ENCODE results near the gene FAM53B.

The FAM53B gene

DNA sequence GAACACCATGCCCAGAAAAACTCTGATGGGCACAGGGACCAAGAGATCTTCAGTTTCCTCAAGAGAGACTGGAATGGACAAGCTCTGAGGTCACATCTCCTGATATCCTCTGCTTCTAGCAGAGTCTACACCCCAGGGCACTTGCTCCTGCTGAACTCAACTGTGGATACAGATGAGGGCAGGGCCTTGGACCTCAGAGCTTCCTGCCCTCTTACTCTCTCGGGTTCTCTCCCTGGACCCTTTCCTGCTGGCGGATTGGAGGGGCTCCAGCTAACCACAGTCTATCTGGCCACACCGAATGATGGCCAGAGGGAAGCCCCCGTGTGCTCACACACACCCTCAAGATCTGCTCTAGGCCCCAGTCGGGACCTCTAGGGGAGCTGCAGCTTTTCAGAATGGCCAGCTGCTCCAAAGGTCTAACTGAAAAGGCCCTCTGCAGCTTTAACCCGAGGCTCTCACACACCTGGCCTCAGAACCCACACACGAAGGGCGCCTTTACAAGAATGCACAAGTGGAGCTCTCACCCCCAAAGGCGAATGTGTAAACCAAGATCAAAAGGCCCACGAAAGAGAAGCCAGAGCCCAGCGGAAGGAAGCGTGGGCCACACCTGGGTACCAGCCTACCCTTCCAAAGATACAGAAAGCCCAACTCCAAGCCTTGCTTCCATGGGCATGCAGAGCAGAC, 65.5 kb downstream of the FAM53B start:
- H4K91ac ChIP-seq (ENCODE audit: low read depth, low read length) = no peak overlapping the region
- peaks cover 10 to 18% of the 10 kb centered on the region in 2 experiments for H3K36me3 ChIP-seq (ENCODE audit: control insufficient read depth in 1 of 2, insufficient read depth in 2 of 2, low read length in 2 of 2)
- no peak overlapping the region for H3K4me2 ChIP-seq (ENCODE audit: low read length)
- no peaks in the 10 kb centered on the region for H3K79me2 ChIP-seq (ENCODE audit: control insufficient read depth, insufficient read depth, low read length, poor library complexity)
- H3K27ac ChIP-seq (ENCODE audit: low read depth, low read length) = no peak overlapping the region
- DNase-seq = no peak
- H3K9me3 ChIP-seq (ENCODE audit: insufficient read depth, low read depth, low read length) = no peaks in the 10 kb centered on the region
- H3K23ac ChIP-seq (ENCODE audit: low read length) = no peak overlapping the region
- H3K14ac ChIP-seq (ENCODE audit: low read length) = no peak overlapping the region
- no peak overlapping the region for H3K4me3 ChIP-seq (ENCODE audit: low read depth, low read length)
- H3K9ac ChIP-seq (ENCODE audit: low read length) = no peak overlapping the region
- H4K8ac ChIP-seq (ENCODE audit: low read depth, low read length) = no peak overlapping the region
- WGBS (ENCODE audit: extremely low coverage, insufficient coverage, insufficient read length) = no CpG with 5 or more reads among the region's 12 CpGs
- H3K79me1 ChIP-seq (ENCODE audit: low read length) = no peaks in the 10 kb centered on the region
- no peak overlapping the region for H2AK5ac ChIP-seq (ENCODE audit: low read length)
- H3K4ac ChIP-seq (ENCODE audit: low read depth, low read length) = no peak overlapping the region
- H2AFZ ChIP-seq (ENCODE audit: insufficient read depth, low read length, poor library complexity) = no peak overlapping the region
- no peaks in the 10 kb centered on the region for H3K27me3 ChIP-seq (ENCODE audit: insufficient read depth, low read length)
- no peak overlapping the region for H4K12ac ChIP-seq (ENCODE audit: low read depth, low read length)
- no peak overlapping the region for H3K18ac ChIP-seq (ENCODE audit: low read length)
- no peak overlapping the region for H2BK12ac ChIP-seq (ENCODE audit: low read length)
- H3K4me1 ChIP-seq (ENCODE audit: control insufficient read depth in 1 of 2, insufficient read depth in 2 of 2, low read length in 2 of 2) = peaks cover 11 to 15% of the 10 kb centered on the region in 2 experiments
- H2BK5ac ChIP-seq (ENCODE audit: low read depth, low read length, poor library complexity) = no peak overlapping the region
- no peak overlapping the region for H2BK120ac ChIP-seq (ENCODE audit: insufficient read depth, low read length, poor library complexity)

GRCh38 chr10:124677749-124678556, 66.2 kb downstream of the FAM53B start:
- WGBS (ENCODE audit: extremely low coverage, insufficient coverage, insufficient read length) = no CpG with 5 or more reads among the region's 10 CpGs
- no peak overlapping the region for H3K4ac ChIP-seq (ENCODE audit: low read depth, low read length)

DNA sequence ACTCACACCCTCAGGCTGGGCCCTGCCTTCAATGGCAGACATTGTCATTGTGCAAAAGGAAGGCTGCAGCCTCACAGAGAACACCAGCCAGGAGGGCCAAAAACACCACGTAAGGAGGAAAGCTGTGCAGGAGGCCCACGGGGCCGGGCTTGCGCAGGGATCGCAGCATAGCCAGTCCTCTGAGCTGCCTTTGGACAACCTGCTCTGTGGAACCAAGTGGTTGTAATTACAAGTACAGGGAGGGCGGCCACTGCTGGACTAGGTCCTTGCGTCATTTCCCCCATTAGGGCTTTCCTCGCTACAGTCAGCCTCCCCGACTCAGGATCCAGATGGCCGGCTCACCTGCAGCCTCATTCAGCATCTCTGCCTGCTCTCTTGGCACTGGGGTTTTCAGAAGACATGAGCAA, 66.9 kb downstream of the FAM53B start:
- Histone ChIP-seq H2AFZ (ENCODE audit: insufficient read depth, low read length, poor library complexity) (no peak overlapping the region), H3K9ac (ENCODE audit: low read length) (no peak overlapping the region), H4K8ac (ENCODE audit: low read depth, low read length) (no peak overlapping the region), H4K91ac (ENCODE audit: low read depth, low read length) (no peak overlapping the region), H3K4me1 (ENCODE audit: control insufficient read depth in 1 of 2, insufficient read depth in 2 of 2, low read length in 2 of 2) (peaks cover 11 to 15% of the 10 kb centered on the region in 2 experiments), H2BK5ac (ENCODE audit: low read depth, low read length, poor library complexity) (no peak overlapping the region), H3K4me2 (ENCODE audit: low read length) (no peak overlapping the region), H3K18ac (ENCODE audit: low read length) (no peak overlapping the region), H2BK12ac (ENCODE audit: low read length) (no peak overlapping the region), H3K27ac (ENCODE audit: low read depth, low read length) (no peak overlapping the region), H2BK120ac (ENCODE audit: insufficient read depth, low read length, poor library complexity) (no peak overlapping the region), H3K23ac (ENCODE audit: low read length) (no peak overlapping the region), H3K79me2 (ENCODE audit: control insufficient read depth, insufficient read depth, low read length, poor library complexity) (no peaks in the 10 kb centered on the region), H4K12ac (ENCODE audit: low read depth, low read length) (no peak overlapping the region), H3K4me3 (ENCODE audit: low read depth, low read length) (no peak overlapping the region), H3K79me1 (ENCODE audit: low read length) (no peaks in the 10 kb centered on the region), H3K36me3 (ENCODE audit: control insufficient read depth in 1 of 2, insufficient read depth in 2 of 2, low read length in 2 of 2) (peaks cover 9 to 18% of the 10 kb centered on the region in 2 experiments), H3K14ac (ENCODE audit: low read length) (no peak overlapping the region), H3K4ac (ENCODE audit: low read depth, low read length) (no peak overlapping the region), H2AK5ac (ENCODE audit: low read length) (no peak overlapping the region), H3K27me3 (ENCODE audit: insufficient read depth, low read length) (no peaks in the 10 kb centered on the region), H3K9me3 (ENCODE audit: insufficient read depth, low read depth, low read length) (no peaks in the 10 kb centered on the region)
- DNase-seq = no peak
- WGBS (ENCODE audit: extremely low coverage, insufficient coverage, insufficient read length) = no CpG with 5 or more reads among the region's 10 CpGs

More at GRCh38 chr10:124677749-124678556, 66.2 kb downstream of the FAM53B start:
- Histone ChIP-seq H3K79me2 (ENCODE audit: control insufficient read depth, insufficient read depth, low read length, poor library complexity) (no peaks in the 10 kb centered on the region), H3K9ac (ENCODE audit: low read length) (no peak overlapping the region), H3K18ac (ENCODE audit: low read length) (no peak overlapping the region), H3K4me1 (ENCODE audit: control insufficient read depth in 1 of 2, insufficient read depth in 2 of 2, low read length in 2 of 2) (peaks cover 11 to 15% of the 10 kb centered on the region in 2 experiments), H3K4me3 (ENCODE audit: low read depth, low read length) (no peak overlapping the region), H4K8ac (ENCODE audit: low read depth, low read length) (no peak overlapping the region), H2BK5ac (ENCODE audit: low read depth, low read length, poor library complexity) (no peak overlapping the region), H3K4me2 (ENCODE audit: low read length) (no peak overlapping the region), H3K23ac (ENCODE audit: low read length) (no peak overlapping the region), H3K27me3 (ENCODE audit: insufficient read depth, low read length) (no peaks in the 10 kb centered on the region), H2AK5ac (ENCODE audit: low read length) (no peak overlapping the region), H3K27ac (ENCODE audit: low read depth, low read length) (no peak overlapping the region), H2AFZ (ENCODE audit: insufficient read depth, low read length, poor library complexity) (no peak overlapping the region), H3K36me3 (ENCODE audit: control insufficient read depth in 1 of 2, insufficient read depth in 2 of 2, low read length in 2 of 2) (peaks cover 9 to 18% of the 10 kb centered on the region in 2 experiments), H2BK120ac (ENCODE audit: insufficient read depth, low read length, poor library complexity) (no peak overlapping the region), H3K14ac (ENCODE audit: low read length) (no peak overlapping the region), H3K9me3 (ENCODE audit: insufficient read depth, low read depth, low read length) (no peaks in the 10 kb centered on the region), H4K12ac (ENCODE audit: low read depth, low read length) (no peak overlapping the region), H3K79me1 (ENCODE audit: low read length) (no peaks in the 10 kb centered on the region), H2BK12ac (ENCODE audit: low read length) (no peak overlapping the region), H4K91ac (ENCODE audit: low read depth, low read length) (no peak overlapping the region)
- DNase-seq = no peak

- Histone ChIP-seq H2AK5ac (ENCODE audit: low read length) (no peak overlapping the region), H2BK120ac (ENCODE audit: insufficient read depth, low read length, poor library complexity) (no peak overlapping the region), H3K4me1 (ENCODE audit: control insufficient read depth in 1 of 2, insufficient read depth in 2 of 2, low read length in 2 of 2) (peaks cover 11 to 19% of the 10 kb centered on the region in 2 experiments), H2BK12ac (ENCODE audit: low read length) (no peak overlapping the region), H3K18ac (ENCODE audit: low read length) (peak overlapping the region; percentile 33), H3K14ac (ENCODE audit: low read length) (no peak overlapping the region), H3K4ac (ENCODE audit: low read depth, low read length) (no peak overlapping the region), H3K79me2 (ENCODE audit: control insufficient read depth, insufficient read depth, low read length, poor library complexity) (no peaks in the 10 kb centered on the region), H3K36me3 (ENCODE audit: control insufficient read depth in 1 of 2, insufficient read depth in 2 of 2, low read length in 2 of 2) (peaks cover 5 to 16% of the 10 kb centered on the region in 2 experiments), H3K23ac (ENCODE audit: low read length) (no peak overlapping the region), H4K12ac (ENCODE audit: low read depth, low read length) (no peak overlapping the region), H3K27ac (ENCODE audit: low read depth, low read length) (no peak overlapping the region), H4K8ac (ENCODE audit: low read depth, low read length) (no peak overlapping the region), H3K79me1 (ENCODE audit: low read length) (no peaks in the 10 kb centered on the region), H2BK5ac (ENCODE audit: low read depth, low read length, poor library complexity) (no peak overlapping the region), H3K9me3 (ENCODE audit: insufficient read depth, low read depth, low read length) (no peaks in the 10 kb centered on the region), H3K27me3 (ENCODE audit: insufficient read depth, low read length) (no peaks in the 10 kb centered on the region), H3K9ac (ENCODE audit: low read length) (no peak overlapping the region), H2AFZ (ENCODE audit: insufficient read depth, low read length, poor library complexity) (no peak overlapping the region), H3K4me3 (ENCODE audit: low read depth, low read length) (no peak overlapping the region), H4K91ac (ENCODE audit: low read depth, low read length) (no peak overlapping the region), H3K4me2 (ENCODE audit: low read length) (no peak overlapping the region)
- no peak for DNase-seq
- no CpG with 5 or more reads among the region's 15 CpGs for WGBS (ENCODE audit: extremely low coverage, insufficient coverage, insufficient read length)
Measured at GRCh38 chr10:124676416-124677062, 67.6 kb downstream of the FAM53B start.
